GM21717 (cell line): ENCODE data around the gene ATG16L1.
A peak's percentile ranks its signal among the peaks of the same experiment; 100 is the strongest.

Experiments
- ATAC-seq: cut with Tn5 transposase; IDR thresholded peaks from one replicate; pipeline ENCODE4 v1.9.1; 2021; ENCODE audit warnings: mild to moderate bottlenecking, moderate library complexity; ENCODE audit not compliant: unreplicated experiment

Gene ATG16L1

GRCh38 chr2:233258211-233258610, 6.7 kb downstream of the ATG16L1 start:
- ATAC-seq, result no peak

GRCh38 chr2:233259730-233260129, 8.3 kb downstream of the ATG16L1 start:
- ATAC-seq, result no peak

GRCh38 chr2:233260661-233261060, 9.2 kb downstream of the ATG16L1 start:
- no peak for ATAC-seq

- peak; percentile 70 for ATAC-seq
Observed at GRCh38 chr2:233261819-233262555, 10.5 kb downstream of the ATG16L1 start.

GRCh38 chr2:233262562-233262961, 11.1 kb downstream of the ATG16L1 start:
- no peak for ATAC-seq

GRCh38 chr2:233263045-233263570, 11.6 kb downstream of the ATG16L1 start:
- ATAC-seq, result no peak

GRCh38 chr2:233264667-233265066, 13.2 kb downstream of the ATG16L1 start:
- no peak for ATAC-seq

GRCh38 chr2:233265899-233266431, 14.5 kb downstream of the ATG16L1 start:
- no peak for ATAC-seq

- no peak for ATAC-seq
Observed at GRCh38 chr2:233266481-233266880, 15.0 kb downstream of the ATG16L1 start.

- ATAC-seq, result peak; percentile 76
Observed at GRCh38 chr2:233267516-233268245, 16.2 kb downstream of the ATG16L1 start.

GRCh38 chr2:233270366-233270765, 18.9 kb downstream of the ATG16L1 start:
- no peak for ATAC-seq

- no peak for ATAC-seq
Observed at GRCh38 chr2:233270951-233271350, 19.5 kb downstream of the ATG16L1 start.

- ATAC-seq, result no peak
Observed at GRCh38 chr2:233271693-233272092, 20.2 kb downstream of the ATG16L1 start.

GRCh38 chr2:233273120-233273519, 21.6 kb downstream of the ATG16L1 start:
- no peak for ATAC-seq

GRCh38 chr2:233275223-233275622, 23.8 kb downstream of the ATG16L1 start:
- ATAC-seq, result no peak

GRCh38 chr2:233278921-233279320, 27.4 kb downstream of the ATG16L1 start:
- no peak for ATAC-seq

GRCh38 chr2:233280114-233280693, 28.7 kb downstream of the ATG16L1 start:
- no peak for ATAC-seq

- ATAC-seq, result no peak
Observed at GRCh38 chr2:233281553-233281952, 30.1 kb downstream of the ATG16L1 start.

- ATAC-seq, result no peak
Observed at GRCh38 chr2:233281992-233282603, 30.6 kb downstream of the ATG16L1 start.

- no peak for ATAC-seq
Observed at GRCh38 chr2:233285921-233286320, 34.4 kb downstream of the ATG16L1 start.

- ATAC-seq, result no peak
Observed at GRCh38 chr2:233287871-233288270, 36.4 kb downstream of the ATG16L1 start.
